NCI-H748 (cell line): ENCODE data around the gene MVP.
"Not testable (repeated sequence)": the region's sequence is repeated elsewhere in the genome, so short reads cannot be mapped to it uniquely, and the experiment has no call there.

Experiments
- DNase-seq: peaks from one replicate; lab custom pipeline; 2025; ENCODE audit not compliant: unreplicated experiment; lab: John Stamatoyannopoulos, UW

Gene MVP

DNA sequence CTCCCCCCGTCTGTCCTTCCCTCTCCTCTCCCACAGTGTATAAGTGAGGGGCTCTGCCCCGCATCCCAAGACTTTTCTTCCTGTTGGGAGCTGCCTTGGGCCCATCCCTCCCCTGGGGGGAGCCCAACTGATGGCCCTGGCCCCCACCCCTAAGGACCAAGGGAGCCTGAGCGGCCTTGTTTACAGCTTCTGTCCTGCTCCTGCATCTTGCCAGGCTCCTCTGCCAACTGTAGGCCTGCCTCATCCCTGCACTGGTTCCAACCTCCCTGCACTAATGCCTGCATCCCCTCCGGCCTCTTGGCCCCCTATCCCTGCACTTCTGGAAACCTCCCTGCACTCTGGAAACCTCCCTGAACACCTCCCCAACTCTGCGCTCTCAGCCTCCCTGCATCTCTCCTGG, 5.7 kb upstream of the MVP start:
- no peak for DNase-seq

DNA sequence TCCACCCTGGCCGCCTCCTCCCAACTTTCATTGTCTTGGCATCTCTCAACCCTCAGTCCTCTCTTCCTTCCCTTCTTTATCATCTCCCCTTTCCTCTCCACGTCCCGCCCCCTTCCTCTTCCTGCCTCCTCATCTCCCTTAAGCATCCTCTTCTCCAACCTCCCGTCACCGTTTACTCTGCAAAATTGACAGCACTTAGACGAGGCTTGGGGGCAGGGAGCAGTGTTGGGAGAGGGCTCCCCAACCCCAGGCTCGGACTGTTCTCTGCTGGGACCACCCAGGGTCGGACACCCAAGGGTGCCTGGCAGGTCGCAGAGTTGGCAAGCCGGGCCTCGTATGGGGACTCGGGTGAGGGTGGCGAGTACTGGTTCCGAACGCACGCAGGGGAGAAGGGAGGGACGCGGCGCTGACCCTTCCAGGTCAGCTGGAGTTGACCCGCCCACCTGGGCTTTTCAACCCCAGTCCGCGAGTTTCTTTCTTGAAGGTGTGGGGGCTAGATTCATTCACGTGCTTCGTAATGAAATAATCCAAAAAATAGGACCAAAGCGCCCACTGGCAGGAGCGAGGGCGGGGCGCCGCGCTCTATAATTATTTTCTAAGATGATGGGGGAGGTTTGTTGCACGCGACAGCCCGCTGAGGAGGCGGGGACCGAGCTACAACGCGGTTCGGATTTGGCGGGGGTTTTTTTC, 5.1 kb upstream of the MVP start:
- peak; percentile 74 for DNase-seq

DNA sequence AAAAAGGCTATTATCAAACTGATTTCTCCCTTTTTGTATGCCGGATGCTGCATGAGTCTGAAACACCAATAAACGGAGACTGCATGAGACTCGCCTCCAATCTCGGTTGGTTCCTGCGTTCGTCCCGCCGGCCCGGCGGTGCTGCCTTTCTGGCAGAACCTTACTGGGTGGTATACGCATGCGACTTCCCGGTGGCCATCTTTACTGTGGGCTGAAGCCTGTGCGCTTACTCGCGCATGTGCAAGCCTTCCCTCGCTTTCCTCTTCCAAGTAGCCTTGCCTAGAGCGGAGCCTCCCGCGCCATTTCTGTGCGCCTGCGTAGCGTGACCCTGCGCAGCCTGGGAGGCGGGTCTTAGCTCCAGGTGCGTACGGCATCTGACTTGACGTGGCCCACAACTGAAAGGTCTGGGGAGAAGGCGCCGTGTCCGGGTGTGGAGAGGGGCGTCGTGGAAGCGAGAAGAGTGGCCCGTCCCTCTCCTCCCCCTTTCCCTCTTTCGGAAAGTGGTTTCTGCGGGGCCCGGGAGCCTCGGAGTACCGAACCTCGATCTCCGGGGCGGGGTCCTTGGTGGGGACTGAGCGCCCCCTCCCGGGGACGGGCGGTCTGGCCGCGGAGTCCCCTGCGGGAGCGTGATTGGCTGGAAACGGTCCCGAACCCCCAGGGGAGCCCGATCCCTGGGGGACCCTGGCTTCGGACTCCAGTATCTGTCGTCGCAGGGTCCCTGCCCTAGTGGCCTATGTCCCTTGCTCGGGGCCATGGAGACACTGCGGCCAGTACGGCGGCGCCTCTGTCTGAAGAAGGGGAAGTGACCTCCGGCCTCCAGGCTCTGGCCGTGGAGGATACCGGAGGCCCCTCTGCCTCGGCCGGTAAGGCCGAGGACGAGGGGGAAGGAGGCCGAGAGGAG, 4.2 kb upstream of the MVP start, which contains the start of gene PAGR1:
Gene PAGR1, plus strand, starts transcription at position 360 of the 901 bp plus-strand sequence. Its CDS starts 374 bp downstream, at position 734.
- peak; percentile 98 for DNase-seq

DNA sequence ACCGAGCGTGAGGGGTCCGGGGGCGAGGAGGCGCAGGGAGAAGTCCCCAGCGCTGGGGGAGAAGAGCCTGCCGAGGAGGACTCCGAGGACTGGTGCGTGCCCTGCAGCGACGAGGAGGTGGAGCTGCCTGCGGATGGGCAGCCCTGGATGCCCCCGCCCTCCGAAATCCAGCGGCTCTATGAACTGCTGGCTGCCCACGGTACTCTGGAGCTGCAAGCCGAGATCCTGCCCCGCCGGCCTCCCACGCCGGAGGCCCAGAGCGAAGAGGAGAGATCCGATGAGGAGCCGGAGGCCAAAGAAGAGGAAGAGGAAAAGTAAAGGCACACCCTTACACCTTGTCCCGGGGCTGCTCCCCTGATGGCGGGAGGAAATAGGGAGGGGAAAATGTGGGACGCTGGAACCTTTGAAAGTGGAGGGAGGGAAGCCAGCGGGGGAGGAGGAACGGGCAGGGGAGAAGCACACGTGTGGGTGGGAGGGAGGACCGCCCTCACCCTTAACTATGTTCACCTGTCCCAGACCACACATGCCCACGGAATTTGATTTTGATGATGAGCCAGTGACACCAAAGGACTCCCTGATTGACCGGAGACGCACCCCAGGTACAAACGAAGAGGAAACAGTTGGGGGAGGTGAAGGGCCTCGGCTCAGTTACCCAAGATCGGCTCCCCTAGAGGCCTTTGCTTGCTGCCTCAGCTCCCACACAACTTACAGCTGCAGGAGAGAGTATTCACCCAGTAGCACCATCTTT, 3.4 kb upstream of the MVP start:
- DNase-seq = peak; percentile 64

DNA sequence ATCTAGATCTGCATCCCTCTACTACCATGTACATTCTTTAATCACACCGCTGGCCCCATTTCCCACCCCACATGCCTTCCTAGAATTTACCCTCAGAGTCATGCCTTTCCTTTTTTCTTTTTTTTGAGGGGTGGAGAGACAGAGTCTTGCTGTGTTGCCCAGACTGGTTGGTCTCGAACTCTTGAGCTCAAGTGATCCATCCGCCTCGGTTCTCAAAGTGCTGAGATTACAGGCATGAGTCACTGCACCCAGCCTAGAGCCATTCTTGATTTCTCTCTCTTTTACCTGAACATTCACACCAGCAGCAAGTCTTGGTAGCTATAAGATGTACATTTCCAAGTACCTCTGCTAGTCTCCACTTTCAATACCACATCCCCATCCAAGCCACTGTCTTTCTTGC, 2.2 kb upstream of the MVP start:
- no peak for DNase-seq

DNA sequence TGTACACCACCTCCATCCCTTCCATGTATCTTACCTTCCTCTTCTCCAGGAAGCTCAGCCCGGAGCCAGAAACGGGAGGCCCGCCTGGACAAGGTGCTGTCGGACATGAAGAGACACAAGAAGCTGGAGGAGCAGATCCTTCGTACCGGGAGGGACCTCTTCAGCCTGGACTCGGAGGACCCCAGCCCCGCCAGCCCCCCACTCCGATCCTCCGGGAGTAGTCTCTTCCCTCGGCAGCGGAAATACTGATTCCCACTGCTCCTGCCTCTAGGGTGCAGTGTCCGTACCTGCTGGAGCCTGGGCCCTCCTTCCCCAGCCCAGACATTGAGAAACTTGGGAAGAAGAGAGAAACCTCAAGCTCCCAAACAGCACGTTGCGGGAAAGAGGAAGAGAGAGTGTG, 756 bp upstream of the MVP start:
- no peak for DNase-seq

DNA sequence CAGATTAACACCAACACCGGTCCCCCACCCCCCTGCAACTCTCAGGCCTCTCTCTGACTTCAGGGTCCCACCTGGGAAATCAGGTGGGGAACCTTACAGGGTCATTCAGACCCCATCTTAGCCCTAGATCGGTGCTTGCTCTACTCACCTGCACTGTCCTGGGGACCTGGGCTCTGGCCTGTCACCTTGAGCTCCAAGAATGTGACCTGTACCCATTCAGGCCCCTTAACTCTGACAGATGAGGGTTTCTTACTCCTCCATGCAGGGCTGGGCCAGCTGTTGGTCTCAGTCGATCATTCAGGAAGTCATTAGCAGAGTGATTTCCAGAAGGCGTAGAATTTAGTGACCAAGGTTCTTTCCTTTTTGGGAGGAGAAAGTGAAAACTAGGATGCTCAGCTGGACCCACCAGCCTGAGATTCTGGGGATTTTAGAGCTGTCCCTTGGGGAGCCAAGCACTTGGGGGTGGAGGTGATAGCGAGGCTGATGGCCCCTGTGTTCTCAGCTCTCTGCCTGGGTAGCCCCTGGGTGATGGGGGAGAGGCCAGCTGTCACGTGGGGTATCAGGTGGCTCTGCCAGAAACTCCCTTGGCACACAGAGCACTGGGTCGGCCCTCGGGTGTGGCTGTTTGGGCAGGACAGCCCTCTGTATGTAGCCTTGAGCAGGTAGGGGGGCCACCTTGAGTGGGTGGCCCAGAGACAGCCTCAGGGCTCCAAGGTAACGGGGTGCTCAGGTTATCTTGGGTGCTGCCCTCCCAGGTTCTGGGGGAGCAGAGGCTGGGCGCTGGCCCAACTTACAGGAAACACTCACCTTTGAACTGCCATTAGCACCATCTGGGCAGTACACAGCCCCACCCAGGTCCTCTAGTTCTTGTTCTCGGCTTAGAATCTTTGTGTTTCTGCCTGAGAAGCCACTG, 724 bp downstream of the MVP start:
- no peak for DNase-seq

DNA sequence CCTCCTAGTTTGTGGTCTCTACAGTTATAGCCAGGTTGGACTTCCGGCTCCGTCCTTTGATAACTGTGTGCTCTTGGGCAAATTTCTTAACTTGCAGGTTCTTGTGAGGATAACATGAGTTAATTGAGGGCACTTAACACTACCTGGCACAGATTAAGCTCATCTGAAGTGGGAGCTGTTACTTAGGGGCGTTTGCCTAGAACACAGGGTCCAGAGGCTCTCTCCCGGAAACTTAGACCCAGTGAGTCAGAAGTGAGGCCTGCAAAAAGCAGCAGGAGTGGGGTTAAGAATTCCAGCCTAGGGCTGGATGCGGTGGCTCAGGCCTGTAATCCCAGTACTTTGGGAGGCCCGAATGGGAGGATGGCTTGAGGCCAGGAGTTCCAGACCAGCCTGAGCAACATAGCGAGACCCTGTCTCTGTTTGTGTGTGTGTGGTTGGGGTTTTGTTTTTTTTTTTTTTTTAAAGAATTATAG, 1.4 kb downstream of the MVP start:
- DNase-seq = no peak

DNA sequence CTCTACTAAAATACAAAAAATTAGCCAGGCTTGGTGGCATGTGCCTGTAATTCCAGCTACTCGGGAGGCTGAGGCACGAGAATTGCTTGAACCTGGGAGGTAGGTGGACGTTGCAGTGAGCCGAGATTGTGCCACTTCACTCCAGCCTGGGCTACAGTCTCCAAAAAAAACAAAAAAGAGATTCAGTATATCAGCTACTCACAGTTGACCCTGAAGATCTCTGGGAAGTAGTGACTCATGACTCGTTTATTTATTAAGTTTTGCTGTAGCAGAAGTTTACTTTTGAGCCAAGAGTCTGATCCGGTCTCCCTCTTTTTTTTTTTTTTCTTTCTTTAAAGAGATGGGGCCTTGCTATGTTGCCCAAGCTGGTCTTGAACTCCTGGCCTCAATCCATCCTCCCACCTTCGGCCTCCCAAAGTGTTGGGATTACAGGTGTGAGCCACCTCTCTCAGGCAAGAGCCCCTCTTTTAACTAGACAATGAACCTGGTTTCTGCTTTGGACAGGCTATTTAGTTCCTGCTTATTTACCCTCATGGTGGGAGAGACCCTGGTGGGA, 4.4 kb downstream of the MVP start:
- no peak for DNase-seq

DNA sequence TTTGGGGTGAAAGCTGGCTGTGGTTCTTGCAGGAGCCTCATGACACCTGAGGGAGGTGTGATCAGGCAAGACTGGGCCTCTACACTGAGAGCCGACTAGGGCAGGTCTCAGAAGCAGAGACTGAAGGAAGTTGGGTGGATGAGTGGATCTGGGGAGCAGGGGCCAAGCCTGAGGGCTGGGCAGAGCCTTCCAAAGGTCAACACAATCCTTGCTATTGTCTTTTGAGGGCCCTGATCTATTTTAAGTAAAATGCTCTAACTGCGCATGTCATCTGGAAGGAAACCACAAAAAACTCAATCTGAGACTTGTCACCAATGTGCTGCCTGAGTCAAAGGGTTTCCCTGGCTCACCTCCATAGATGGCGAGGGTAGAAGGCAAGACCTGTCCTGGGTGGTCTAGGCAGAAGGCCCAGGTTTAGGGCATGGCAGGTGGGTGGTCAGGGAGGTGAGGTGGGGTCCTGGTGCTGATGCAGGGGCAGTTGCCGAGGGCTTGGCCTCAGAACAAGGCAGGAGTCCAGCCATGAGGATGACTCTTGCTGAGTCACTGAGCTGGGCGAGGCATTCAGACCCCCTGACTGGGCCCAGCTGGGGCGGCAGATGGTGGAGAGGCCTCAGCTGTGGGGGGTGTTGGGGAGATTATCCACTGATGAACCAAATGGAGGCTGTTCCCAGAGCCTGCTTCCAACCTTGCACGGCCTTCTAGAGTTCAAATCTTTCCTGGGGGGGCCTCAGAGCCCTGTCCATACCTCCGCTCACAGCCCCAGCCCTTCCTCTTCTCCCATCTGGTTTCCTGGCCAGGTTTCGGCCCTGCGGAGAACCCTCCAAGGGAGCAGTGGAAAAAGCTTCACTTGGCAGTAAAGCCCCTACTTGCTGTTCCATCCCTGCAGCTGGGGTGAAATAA, 5.1 kb downstream of the MVP start:
- no peak for DNase-seq

DNA sequence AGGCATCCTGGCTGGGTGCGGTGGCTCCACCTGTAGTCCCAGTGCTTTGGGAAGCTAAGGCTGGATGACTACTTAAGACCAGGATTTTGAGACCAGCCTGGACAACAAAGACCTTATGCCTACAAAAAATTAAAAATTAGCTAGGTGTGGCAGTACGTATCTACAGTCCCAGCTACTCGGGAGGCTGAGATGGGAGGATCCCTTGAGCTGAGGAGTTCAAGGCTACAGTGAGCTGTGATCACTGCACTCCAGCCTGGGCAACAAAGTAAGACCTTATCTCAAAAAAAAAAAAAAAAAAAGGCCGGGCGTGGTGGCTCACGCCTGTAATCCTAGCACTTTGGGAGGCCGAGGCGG, 6.1 kb downstream of the MVP start:
- DNase-seq = no peak

DNA sequence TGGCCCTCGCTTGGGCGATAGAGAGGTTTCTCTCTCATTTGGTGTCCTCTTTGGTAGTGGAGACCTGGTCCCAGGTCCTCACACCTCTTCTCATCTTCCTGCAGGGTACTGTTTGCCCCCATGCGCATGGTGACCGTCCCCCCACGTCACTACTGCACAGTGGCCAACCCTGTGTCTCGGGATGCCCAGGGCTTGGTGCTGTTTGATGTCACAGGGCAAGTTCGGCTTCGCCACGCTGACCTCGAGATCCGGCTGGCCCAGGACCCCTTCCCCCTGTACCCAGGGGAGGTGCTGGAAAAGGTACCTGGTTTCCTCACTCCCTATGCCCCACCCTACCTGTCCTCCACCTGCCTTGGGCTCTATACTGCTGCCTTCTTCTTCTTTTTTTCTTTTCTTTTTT, 10.5 kb downstream of the MVP start:
- DNase-seq = no peak

DNA sequence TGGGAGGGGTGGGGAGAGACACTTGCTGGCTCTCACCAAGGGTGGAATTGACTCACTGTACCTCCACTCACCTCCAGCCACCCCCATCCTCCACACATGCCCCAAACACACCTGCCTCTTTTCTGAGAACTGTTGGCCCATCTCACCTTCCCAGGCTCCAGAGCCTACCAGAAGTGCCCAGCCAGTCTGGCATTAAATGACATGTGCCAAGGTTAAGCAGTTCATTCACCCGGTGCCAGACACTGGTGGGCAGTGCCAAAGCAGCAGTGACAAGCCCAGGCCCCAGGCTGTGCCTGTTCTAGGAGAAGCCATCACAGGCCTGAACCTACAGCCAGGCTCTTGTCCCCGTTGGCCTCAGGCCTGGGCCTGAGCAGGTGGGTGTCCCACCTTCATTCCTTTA, 11.2 kb downstream of the MVP start:
- no peak for DNase-seq

DNA sequence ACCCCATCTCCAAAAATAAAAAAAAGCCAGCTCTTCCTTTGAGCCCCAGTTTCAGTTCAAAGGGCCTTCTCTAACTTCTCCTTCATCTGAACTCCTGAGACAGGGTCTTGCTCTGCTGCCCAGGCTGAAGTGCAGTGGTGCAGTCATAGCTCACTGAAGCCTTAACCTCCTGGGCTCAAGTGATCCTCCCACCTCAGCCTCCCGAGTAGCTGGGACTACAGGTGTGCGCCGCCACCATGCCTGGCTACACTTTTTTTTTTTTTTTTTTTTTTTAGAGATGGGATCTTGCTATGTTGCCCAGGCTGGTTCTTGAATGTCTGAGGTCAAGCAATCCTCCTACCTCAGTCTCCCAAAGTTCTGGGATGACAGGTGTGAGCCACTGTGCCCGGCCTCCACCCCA, 13.0 kb downstream of the MVP start:
- DNase-seq = not testable (repeated sequence)

DNA sequence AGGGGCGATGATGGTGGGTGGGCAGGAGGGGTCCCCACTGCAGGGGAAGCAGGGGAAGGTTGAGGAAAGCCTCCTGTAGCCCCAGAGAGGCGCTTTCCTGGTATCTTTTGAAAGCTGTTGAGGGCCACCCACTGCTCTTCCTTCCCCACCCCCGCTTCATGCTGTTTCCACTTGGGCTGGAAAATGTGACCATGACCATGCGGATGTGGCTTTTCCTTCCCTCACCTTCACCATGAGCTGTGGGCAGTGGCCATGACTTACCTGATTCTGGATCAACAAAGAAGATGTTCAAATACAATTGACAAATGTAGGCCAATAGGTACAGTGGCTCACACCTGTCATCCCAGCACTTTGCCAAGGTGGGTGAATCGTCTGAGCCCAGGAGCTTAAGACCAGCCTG, 13.8 kb downstream of the MVP start:
- no peak for DNase-seq

DNA sequence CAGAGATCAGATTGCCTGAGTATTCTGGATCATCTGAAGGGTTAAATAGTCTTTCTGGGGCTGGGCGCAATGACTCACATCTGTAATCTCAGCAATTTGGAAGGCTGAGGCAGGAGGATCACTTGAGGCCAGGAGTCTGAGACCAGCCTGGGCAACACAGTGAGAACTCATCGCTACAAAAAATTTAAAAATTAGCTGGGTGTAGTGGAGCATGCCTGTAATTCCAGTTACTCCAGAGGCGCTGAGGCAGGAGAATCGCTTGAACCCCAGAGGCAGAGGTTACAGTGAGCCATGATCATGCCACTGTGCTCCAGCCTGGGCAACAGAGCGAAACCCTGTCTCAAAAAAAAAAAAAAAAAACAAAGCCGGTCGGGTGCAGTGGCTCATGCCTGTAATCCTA, 15.7 kb downstream of the MVP start:
- no peak for DNase-seq

DNA sequence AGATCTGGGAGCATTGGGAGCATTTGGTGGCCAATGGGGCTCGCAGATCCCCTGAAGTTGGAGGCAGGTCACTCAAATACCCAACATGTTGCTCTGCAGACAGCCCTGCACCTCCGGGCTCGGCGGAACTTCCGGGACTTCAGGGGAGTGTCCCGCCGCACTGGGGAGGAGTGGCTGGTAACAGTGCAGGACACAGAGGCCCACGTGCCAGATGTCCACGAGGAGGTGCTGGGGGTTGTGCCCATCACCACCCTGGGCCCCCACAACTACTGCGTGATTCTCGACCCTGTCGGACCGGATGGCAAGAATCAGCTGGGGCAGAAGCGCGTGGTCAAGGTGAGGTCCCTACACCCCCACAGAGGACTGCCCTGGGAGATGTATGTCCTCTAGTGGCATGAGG, 16.4 kb downstream of the MVP start:
- DNase-seq = no peak

DNA sequence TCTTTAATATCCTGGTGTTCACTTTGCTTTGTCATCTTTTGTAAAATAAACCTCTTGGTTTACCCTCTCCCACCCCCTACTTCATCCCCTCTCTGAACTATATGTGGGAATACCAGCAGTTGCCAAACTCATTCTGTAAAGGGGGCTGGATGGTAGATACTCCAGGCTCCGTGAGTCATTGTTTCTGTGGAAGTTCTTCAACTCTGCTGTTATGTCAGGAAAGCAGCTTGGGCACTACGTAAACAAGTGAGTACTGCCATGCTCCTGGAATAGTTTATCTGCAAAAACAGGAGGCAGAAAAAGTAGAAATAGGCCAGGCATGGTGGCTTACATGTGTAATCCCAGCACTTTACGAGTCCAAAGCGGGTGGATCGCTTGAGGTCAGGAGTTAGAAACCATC, 17.6 kb downstream of the MVP start:
- no peak for DNase-seq

DNA sequence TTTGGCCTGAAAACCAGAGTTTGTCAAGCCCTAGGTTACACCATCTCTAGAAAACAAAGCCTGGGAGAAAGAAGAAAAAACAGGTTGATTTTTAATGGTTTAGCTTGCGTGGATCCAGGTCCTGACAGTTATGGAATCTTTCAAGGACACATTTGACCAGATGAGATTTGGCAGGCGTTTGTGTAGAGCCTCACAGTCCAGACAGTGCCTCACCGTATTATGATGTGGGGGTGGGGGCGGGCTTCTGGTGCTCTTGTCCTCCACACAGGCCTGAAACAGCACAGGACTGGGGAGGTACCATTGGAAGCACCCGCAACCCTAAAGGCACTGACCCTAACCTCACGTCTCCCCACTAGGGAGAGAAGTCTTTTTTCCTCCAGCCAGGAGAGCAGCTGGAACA, 19.6 kb downstream of the MVP start:
- no peak for DNase-seq
